NCI-H1436 treated with DMSO at 0.1 percent for 48 hours (cell line): ENCODE measurements around the gene CDCP1.

Experiments
- DNase-seq: peaks from one replicate; lab custom pipeline; 2025; lab: John Stamatoyannopoulos, UW

Gene CDCP1

GRCh38 chr3:45110509-45110833 is 35.7 kb downstream of the CDCP1 start:
- no peak for DNase-seq

DNA sequence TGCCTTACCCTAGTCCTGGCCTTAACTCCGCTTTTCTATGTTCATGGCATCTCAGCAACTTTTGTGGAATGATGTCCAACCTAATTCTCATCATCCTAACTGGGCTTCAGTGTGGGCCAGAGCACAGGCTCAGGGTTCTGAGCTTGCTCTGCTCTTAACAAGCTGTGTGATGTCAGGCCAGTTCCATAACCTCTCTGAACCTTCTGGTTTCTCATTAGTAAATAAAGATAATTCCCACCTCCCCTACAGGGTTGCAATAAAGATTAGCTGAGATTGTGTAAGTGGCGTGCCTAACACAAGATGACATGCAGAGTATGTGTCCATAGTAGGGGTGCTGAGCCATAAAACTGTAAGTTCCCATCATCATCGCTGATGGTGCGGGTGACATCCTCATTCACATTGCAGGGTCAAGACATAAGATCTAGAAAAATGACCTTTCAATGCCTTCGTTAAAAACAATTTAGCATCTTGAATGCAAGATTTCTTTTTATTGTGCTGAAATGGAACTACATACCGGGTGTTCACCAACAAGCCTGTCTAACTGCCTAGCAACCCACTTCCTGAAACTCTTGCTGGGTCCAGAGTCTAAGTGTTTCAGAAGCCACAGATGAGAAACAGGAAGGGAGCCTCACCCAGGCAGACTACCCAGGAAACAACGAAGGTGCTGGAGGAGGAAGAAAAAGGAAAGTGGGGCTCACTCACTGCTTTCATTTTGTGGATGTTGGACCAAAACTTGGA is 36.2 kb downstream of the CDCP1 start:
- no peak for DNase-seq

DNA sequence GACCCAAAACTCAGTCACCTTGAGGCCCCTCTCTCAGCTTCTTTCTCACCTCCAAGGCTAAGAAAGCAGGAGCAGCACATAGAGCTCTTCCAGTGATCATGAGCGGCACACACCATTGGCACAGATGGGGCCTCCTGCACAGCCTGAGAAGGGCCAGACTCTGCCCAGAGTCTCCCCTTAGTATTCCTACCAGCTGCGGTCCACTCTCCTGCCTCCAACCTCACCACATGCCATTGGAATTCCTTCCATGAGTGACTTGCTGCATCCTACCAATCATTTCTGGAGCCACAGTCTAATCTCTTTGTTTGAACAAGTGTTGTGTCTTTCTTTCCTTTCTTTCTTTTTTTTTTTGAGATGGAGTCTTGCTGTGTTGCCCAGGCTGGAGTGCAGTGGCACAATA is 39.3 kb downstream of the CDCP1 start:
- DNase-seq, result no peak

DNA sequence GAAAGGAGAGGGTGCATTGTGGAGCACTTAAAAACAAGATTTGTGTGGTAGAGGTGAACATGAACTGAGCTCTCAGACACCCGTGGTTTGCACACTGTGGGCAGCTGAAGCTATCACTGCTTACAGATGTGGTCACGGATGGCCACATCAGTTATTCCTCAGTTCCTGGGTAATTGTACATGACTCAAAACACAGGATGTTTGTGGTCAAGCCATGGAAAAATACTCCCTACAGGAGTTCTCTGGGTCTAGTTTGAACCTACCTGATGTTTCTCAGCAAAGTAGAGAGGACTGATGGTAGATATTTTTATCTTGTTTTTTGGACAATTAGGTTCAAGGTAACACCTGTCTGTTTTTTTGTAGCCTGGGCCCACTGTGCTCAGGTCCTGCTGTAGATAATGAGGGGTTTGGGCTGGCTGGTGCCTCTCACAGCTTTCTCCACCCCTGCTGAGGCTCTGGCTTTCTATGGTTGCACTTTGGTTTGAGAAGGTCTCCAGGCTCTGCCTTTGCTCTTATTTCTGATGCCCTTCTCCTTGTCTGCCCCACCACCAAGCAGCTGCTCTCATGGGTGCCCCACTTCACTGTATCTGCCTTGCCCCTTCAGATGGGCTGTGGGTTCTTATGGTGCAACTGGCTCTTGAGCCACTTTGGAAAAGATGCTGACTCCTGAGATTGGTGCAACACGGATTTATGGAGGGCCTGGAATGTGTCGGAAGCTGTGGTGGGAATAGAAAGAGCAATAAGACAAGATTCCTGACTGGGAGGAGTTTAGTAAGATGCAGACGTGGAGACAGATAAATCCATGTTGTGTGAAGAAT is 40.1 kb downstream of the CDCP1 start:
- DNase-seq, result no peak

GRCh38 chr3:45104715-45105711 is 41.2 kb downstream of the CDCP1 start:
- DNase-seq, result no peak

- no peak for DNase-seq
Measured at GRCh38 chr3:45103753-45104714, 42.1 kb downstream of the CDCP1 start.

DNA sequence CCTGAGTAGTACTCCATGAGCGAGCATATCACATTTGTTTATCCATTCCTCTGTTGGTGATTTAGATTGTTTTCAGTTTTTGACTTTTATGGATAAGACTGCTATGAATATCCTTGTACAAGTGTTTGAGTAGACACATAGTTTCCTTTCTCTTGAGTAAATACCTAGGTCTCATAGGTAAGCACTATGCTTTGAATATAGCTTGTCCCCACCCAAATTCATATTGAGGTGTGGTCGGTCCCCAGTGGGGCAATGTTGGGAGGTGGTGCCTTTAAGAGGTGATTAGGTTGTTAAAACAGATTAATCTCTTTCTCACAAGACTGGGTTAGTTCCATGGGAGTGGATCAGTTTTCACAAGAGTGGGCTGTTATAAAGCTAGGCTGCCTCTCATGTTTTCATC is 42.8 kb downstream of the CDCP1 start:
- DNase-seq, result no peak

- no peak for DNase-seq
Measured at GRCh38 chr3:45100981-45101407, 45.2 kb downstream of the CDCP1 start.

GRCh38 chr3:45098310-45098709 is 47.9 kb downstream of the CDCP1 start:
- DNase-seq, result no peak

- no peak for DNase-seq
Measured at GRCh38 chr3:45097296-45097883, 48.8 kb downstream of the CDCP1 start.

- no peak for DNase-seq
Measured at GRCh38 chr3:45095916-45096526, 50.2 kb downstream of the CDCP1 start.

DNA sequence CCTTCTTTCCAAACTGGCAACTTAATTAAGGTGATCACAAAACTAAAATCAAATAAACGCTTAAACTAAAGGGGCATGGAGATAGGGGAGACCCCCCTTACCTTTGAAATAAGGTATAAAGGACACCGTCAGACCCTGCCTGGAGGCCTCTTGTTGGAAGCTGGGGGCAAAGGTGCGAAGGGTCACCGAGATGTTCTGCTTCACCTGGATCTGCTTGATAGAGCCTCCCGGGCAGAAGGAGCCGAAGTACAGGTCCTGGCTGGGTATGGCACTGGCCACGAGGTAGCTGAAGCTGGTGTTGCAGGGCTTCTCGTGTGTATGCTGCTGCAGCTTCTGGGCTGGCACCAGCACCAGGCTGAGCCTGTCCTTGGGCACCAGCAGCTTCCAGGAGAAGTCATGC is 53.0 kb downstream of the CDCP1 start:
- no peak for DNase-seq

GRCh38 chr3:45092132-45093031 is 53.8 kb downstream of the CDCP1 start:
- DNase-seq, result no peak

DNA sequence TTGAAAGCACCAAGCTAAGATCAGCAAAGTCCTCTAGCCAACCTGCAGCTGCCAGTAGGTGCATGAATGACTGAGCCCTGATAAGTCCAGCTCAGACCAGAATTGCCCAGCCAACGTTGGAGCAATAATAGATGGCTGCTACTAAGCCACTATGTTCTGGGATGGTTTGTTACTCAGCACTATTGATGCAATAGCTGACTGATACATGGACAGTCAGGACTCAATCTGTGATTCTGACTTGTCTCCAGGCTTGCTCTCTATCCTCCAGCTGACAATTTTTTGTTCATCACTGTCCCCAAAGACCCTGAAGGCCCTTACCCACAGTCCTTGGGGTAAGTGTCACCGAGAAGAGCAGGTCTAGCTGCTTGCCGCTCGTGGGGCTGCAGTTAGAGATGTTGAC is 55.3 kb downstream of the CDCP1 start:
- DNase-seq, result no peak

- DNase-seq, result no peak
Measured at GRCh38 chr3:45088543-45089358, 57.4 kb downstream of the CDCP1 start.

GRCh38 chr3:45087155-45087554 is 59.0 kb downstream of the CDCP1 start:
- no peak for DNase-seq

DNA sequence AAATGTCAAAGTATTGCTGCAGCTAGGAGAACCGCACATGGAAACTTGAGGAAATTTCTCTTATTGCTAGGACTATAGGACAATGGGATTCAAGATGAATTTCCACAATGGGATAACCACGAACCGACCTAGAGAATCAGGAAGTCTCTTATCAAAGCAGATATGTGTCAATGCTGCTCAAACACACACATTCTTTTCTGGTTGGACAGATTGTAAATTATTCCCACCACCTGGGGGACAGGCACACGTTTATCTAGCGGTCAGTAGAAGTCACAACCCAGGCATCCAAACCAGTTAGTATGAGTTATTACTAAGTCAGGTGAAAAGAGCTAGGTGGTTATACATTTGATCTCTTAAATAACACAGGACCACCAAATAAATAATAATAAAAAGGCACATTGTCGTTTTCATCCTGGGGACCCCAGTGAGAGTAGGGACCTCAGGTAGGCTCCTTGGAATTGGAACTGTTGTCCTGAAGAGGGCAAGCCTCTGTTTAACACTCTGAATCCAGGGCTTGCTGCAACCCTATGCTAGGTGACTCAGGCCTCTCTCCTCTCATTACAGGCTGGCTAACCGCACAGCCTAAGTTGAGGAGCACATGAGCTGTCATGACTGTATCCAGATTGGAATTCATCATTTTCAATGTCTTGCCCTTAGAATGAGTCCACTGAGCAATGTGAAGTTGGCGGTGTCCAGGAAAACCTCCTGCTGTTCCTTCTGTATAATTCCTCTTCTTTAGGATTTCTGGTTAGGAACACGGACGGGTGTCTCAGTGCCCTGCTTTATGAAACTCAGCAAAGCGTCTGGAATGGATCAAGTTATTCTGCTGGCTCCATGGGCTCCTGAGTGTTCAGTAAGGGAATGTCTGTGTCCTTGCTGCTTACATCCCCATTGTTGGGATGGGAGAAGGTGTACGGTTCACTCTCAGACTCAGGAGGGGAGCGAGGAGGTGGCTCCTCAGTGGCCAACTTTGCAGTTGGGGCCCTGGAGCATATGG is 61.1 kb downstream of the CDCP1 start:
- no peak for DNase-seq
